IPS-18a (cell line): ENCODE results near the gene PDSS1.
"Not testable (repeated sequence)": the region's sequence is repeated elsewhere in the genome, so short reads cannot be mapped to it uniquely, and the experiment has no call there.

Experiments
- H3K27ac ChIP-seq: one replicate; pipeline ENCODE4 v1.5.1; 2013; ENCODE audit warnings: low read length
- H3K27me3 ChIP-seq: one replicate; pipeline ENCODE4 v1.6.1; 2013; ENCODE audit warnings: mild to moderate bottlenecking, low read length; ENCODE audit not compliant: control insufficient read depth, insufficient read depth
- H3K36me3 ChIP-seq: one replicate; pipeline ENCODE4 v1.6.1; 2013; ENCODE audit warnings: low read depth, low read length; ENCODE audit not compliant: control insufficient read depth
- H3K4me1 ChIP-seq: one replicate; pipeline ENCODE4 v1.6.1; 2013; ENCODE audit warnings: low read depth, low read length; ENCODE audit not compliant: control insufficient read depth
- H3K4me3 ChIP-seq: one replicate; pipeline ENCODE4 v1.5.1; 2013; ENCODE audit warnings: low read length
- H3K9ac ChIP-seq: one replicate; pipeline ENCODE4 v1.6.1; 2013; ENCODE audit warnings: mild to moderate bottlenecking, low read length, moderate library complexity
- H3K9me3 ChIP-seq: one replicate; pipeline ENCODE4 v1.6.1; 2013; ENCODE audit warnings: low read depth, low read length; ENCODE audit not compliant: control insufficient read depth

PDSS1 gene

GRCh38 chr10:26780793-26781601 lies 83.5 kb downstream of the PDSS1 start:
- Histone ChIP-seq H3K4me1 (peaks cover 3% of the 10 kb centered on the region), H3K4me3 (no peak overlapping the region), H3K36me3 (no peaks in the 10 kb centered on the region), H3K9ac (no peak overlapping the region), H3K9me3 (no peaks in the 10 kb centered on the region), H3K27ac (no peak overlapping the region), H3K27me3 (no peaks in the 10 kb centered on the region)

GRCh38 chr10:26781797-26782196 lies 84.3 kb downstream of the PDSS1 start:
- no peaks in the 10 kb centered on the region for H3K36me3 ChIP-seq
- H3K27ac ChIP-seq, result no peak overlapping the region
- H3K9ac ChIP-seq, result no peak overlapping the region
- no peaks in the 10 kb centered on the region for H3K27me3 ChIP-seq
- peaks cover 3% of the 10 kb centered on the region for H3K4me1 ChIP-seq
- no peak overlapping the region for H3K4me3 ChIP-seq
- H3K9me3 ChIP-seq, result no peaks in the 10 kb centered on the region

- Histone ChIP-seq H3K9me3 (no peaks in the 10 kb centered on the region), H3K27ac (no peak overlapping the region), H3K9ac (no peak overlapping the region), H3K4me1 (no peaks in the 10 kb centered on the region), H3K27me3 (no peaks in the 10 kb centered on the region), H3K4me3 (no peak overlapping the region), H3K36me3 (no peaks in the 10 kb centered on the region)
Observed at GRCh38 chr10:26787362-26787761, 89.9 kb downstream of the PDSS1 start.

- H3K9ac ChIP-seq, H3K4me3 ChIP-seq, H3K36me3 ChIP-seq, H3K9me3 ChIP-seq, H3K27ac ChIP-seq, H3K4me1 ChIP-seq, H3K27me3 ChIP-seq: not testable (repeated sequence)
Observed at GRCh38 chr10:26789779-26790178, 92.3 kb downstream of the PDSS1 start.

- Histone ChIP-seq H3K9me3 (peaks cover under 1% of the 10 kb centered on the region), H3K4me1 (no peaks in the 10 kb centered on the region), H3K9ac (no peak overlapping the region), H3K4me3 (no peak overlapping the region), H3K27ac (no peak overlapping the region), H3K27me3 (no peaks in the 10 kb centered on the region), H3K36me3 (no peaks in the 10 kb centered on the region)
Observed at GRCh38 chr10:26790221-26790995, 92.9 kb downstream of the PDSS1 start.

GRCh38 chr10:26792758-26793495 lies 95.4 kb downstream of the PDSS1 start:
- H3K27ac ChIP-seq, result no peak overlapping the region
- no peaks in the 10 kb centered on the region for H3K36me3 ChIP-seq
- no peak overlapping the region for H3K9ac ChIP-seq
- H3K4me3 ChIP-seq, result no peak overlapping the region
- H3K27me3 ChIP-seq, result no peaks in the 10 kb centered on the region
- peaks cover 16% of the 10 kb centered on the region for H3K9me3 ChIP-seq
- no peaks in the 10 kb centered on the region for H3K4me1 ChIP-seq
